Heart left ventricle (tissue), 16 donors: ENCODE data around the gene SOBP. TPM values are rescaled to one million over a fixed set of nuclear protein-coding genes. Genes with fewer than 3 reads are reported as not detected.

ENCODE experiments used
- ATAC-seq, 4 donors: fragments of 200-7000 bp; cut with Tn5 transposase; one replicate each; pipeline ENCODE4 v1.9.1; 2020 to 2022; ENCODE audit warnings: moderate library complexity in 4 of 4, mild to moderate bottlenecking in 3 of 4, moderate number of reproducible peaks in 1 of 4
- DNase-seq, 5 donors: peaks; one replicate each; pipeline ENCODE4 v3.0.0-alpha.2; 2020
- H3K27ac ChIP-seq, 12 donors: fragments of 200-600 bp; sonication (generic) in 4 of 12; one replicate each; pipeline versions ENCODE4 v1.5.0 to v1.8.0; 2016 to 2022; ENCODE audit warnings: mild to moderate bottlenecking in 2 of 12
- H3K27me3 ChIP-seq, 9 donors: fragments of 200-600 bp; sonication (generic) in 2 of 9; one replicate each; pipeline versions ENCODE4 v1.5.1 to v1.8.0; 2016 to 2022; ENCODE audit warnings: mild to moderate bottlenecking in 3 of 9
- H3K36me3 ChIP-seq, 9 donors: fragments of 200-600 bp; sonication (generic) in 2 of 9; one replicate each; pipeline versions ENCODE4 v1.5.0 to v1.8.0; 2018 to 2022; ENCODE audit warnings: mild to moderate bottlenecking in 2 of 9
- H3K4me1 ChIP-seq, 12 donors: fragments of 200-600 bp; sonication (generic) in 4 of 12; one replicate each; pipeline versions ENCODE4 v1.5.0 to v1.8.0; 2016 to 2022; ENCODE audit warnings: mild to moderate bottlenecking in 3 of 12
- H3K4me3 ChIP-seq, 12 donors: fragments of 200-600 bp; sonication (generic) in 4 of 12; one replicate each; pipeline versions ENCODE4 v1.5.0 to v1.8.0; 2017 to 2022; ENCODE audit warnings: mild to moderate bottlenecking in 9 of 12, moderate library complexity in 4 of 12
- H3K9me3 ChIP-seq, 12 donors: fragments of 200-600 bp; sonication (generic) in 4 of 12; one replicate each; pipeline versions ENCODE4 v1.5.0 to v1.8.0; 2016 to 2022; ENCODE audit warnings: mild to moderate bottlenecking in 1 of 12
- CTCF ChIP-seq, 12 donors: fragments of 200-600 bp; sonication (generic) in 4 of 12; IDR thresholded peaks; one replicate each; pipeline versions ENCODE4 v1.5.0 to v1.8.0; 2018 to 2022; ENCODE audit warnings: antibody characterized with exemption in 12 of 12, mild to moderate bottlenecking in 5 of 12
- POLR2A ChIP-seq, 2 donors: fragments of 450-650 bp; IDR thresholded peaks; one replicate each; pipeline ENCODE4 v1.6.1; 2017; ENCODE audit warnings: antibody characterized with exemption in 2 of 2, mild to moderate bottlenecking in 2 of 2, moderate library complexity in 2 of 2
- WGBS, 4 donors: extraction: QIAGEN DNeasy Blood & Tissue Kit in 2 of 4; methylation state at CpG; one replicate each; pipeline versions ENCODE4 v1.1.5 to v1.1.7; 2013 to 2018; 5-methylcytosine and 5-hydroxymethylcytosine counted together
- intact Hi-C, 10 donors: fragments of 100-400 bp; cut with DNase I; formaldehyde crosslinking; loops; one replicate each; pipeline versions ENCODE4 v1.11.1 to v1.14.2; 2022
- polyA plus RNA-seq, 2 donors: library from polyadenylated mRNA; stranded (reverse); fragments of 200-250 nt; gene quantifications; one replicate each; pipeline ENCODE4 v1.2.3, GENCODE V29; 2013
- total RNA-seq, 9 donors: library from RNA; depleted of rRNA in 2 of 9; stranded (reverse); fragments of >200 nt in 2 of 9; fragmentation: NEBNext Ultra II Directional in 3 of 9; extraction: Animal tissue kit (Norgen Biotek cat#: 25700) in 3 of 9; gene quantifications; one replicate each; pipeline versions ENCODE4 v1.1.0 to v1.2.4, GENCODE V29; 2016 to 2023
- donor health status: ischemic (EF 13 %, LVEDD 7.1; RV severe dilation, severe dysfunction).
- donor health status: healthy with polysubstance abuse.
- donor health status: DM: no; HTN: yes; CAD: no.
- donor health status: DM: no; HTN: no; CAD: no.
- donor health status: ischemic (EF 25% LVEDD 6.9; RV normal size, moderate dysfunction).
- donor health status: ischemic (EF 25% LVEDD 5.7; RV mildly dilated, moderate dysfunction).
- donor health status: healthy.
- donor health status: DM: yes; HTN: yes; CAD: no.
- donor health status: ischemic (EF 35%, LVEDD 5.7; RV mildly dilated, moderate dysfunction).
- donor health status: nonischemic (EF 11% LVEDD 7.7; RV severe dilation, severe dysfunction).
- donor health status: DM: yes; HTN: yes; CAD: no.
- donor health status: PGD.
- donor health status: ischemic (EF 29% LVEDD 5.4; RV normal size, mild dysfunction).
- donor health status: nonischemic (EF 23%, LVEDD 6.1; RV moderate dilation, normal function).

Gene SOBP
- total and polyA plus RNA-seq, 11 donors, result 10.6 to 24.9 (median 16.4) TPM

GRCh38 chr6:107627969-107628368 lies 138.1 kb downstream of the SOBP start:
- Histone ChIP-seq H3K4me1 (peaks cover 0 to 33% (median 5%) of the 10 kb centered on the region in 12 donors), H3K27ac (no peak overlapping the region), H3K27me3 (peaks cover 0 to 20% (median 0%) of the 10 kb centered on the region in 9 donors), H3K36me3 (no peaks in the 10 kb centered on the region), H3K4me3 (no peak overlapping the region), H3K9me3 (no peaks in the 10 kb centered on the region)
- ATAC-seq, result no peak
- no peak for DNase-seq
- 93 to 96% (median 94%) methylated on average over 4 of the region's 4 CpGs for WGBS, 4 donors
- no peak for TF ChIP-seq POLR2A (IDR thresholded peaks at IDR 0.05)
- no peak for TF ChIP-seq CTCF (IDR thresholded peaks at IDR 0.05)
- intact Hi-C loops, result no loop called here

- intact Hi-C loops, result no loop called here
- TF ChIP-seq CTCF (IDR thresholded peaks at IDR 0.05) (no peak), POLR2A (IDR thresholded peaks at IDR 0.05) (no peak)
- H3K4me3 ChIP-seq, result no peak overlapping the region
- H3K4me1 ChIP-seq, result peaks cover 0 to 27% (median 4%) of the 10 kb centered on the region in 12 donors
- no peaks in the 10 kb centered on the region for H3K36me3 ChIP-seq
- peaks cover 0 to 27% (median 0%) of the 10 kb centered on the region in 9 donors for H3K27me3 ChIP-seq
- ATAC-seq (no peak), DNase-seq (no peak)
- 79 to 93% (median 84%) methylated on average over 3 of the region's 3 CpGs for WGBS, 4 donors
- H3K27ac ChIP-seq, result no peak overlapping the region
- no peaks in the 10 kb centered on the region for H3K9me3 ChIP-seq
Measured at GRCh38 chr6:107628878-107629277, 139.0 kb downstream of the SOBP start.

GRCh38 chr6:107629548-107630129 lies 139.7 kb downstream of the SOBP start:
- peaks cover 0 to 20% (median 0%) of the 10 kb centered on the region in 12 donors for H3K4me1 ChIP-seq
- H3K27ac ChIP-seq, result peak overlapping the region in 1 of 12 donors; percentile 39
- DNase-seq, result no peak
- intact Hi-C loops, result no loop called here
- WGBS, 4 donors, result 76 to 89% (median 80%) methylated on average over 6 of the region's 6 CpGs
- peaks cover 0 to 35% (median 0%) of the 10 kb centered on the region in 9 donors for H3K27me3 ChIP-seq
- H3K4me3 ChIP-seq, result no peak overlapping the region
- H3K9me3 ChIP-seq, result no peaks in the 10 kb centered on the region
- no peaks in the 10 kb centered on the region for H3K36me3 ChIP-seq
- ATAC-seq, result no peak
- no peak for TF ChIP-seq POLR2A (IDR thresholded peaks at IDR 0.05)
- TF ChIP-seq CTCF (IDR thresholded peaks at IDR 0.05), result no peak

- H3K27ac ChIP-seq, result no peak overlapping the region
- TF ChIP-seq CTCF (IDR thresholded peaks at IDR 0.05) (no peak), POLR2A (IDR thresholded peaks at IDR 0.05) (no peak)
- WGBS, 4 donors, result 77 to 89% (median 82%) methylated on average over 4 of the region's 4 CpGs
- H3K4me1 ChIP-seq, result peaks cover 0 to 22% (median 0%) of the 10 kb centered on the region in 12 donors
- peaks cover 0 to 41% (median 0%) of the 10 kb centered on the region in 9 donors for H3K27me3 ChIP-seq
- H3K36me3 ChIP-seq, result peaks cover 0 to 5% (median 0%) of the 10 kb centered on the region in 9 donors
- no peaks in the 10 kb centered on the region for H3K9me3 ChIP-seq
- intact Hi-C loops, result no loop called here
- no peak overlapping the region for H3K4me3 ChIP-seq
- ATAC-seq, result no peak
- no peak for DNase-seq
Measured at GRCh38 chr6:107630348-107630977, 140.5 kb downstream of the SOBP start.
